Body of pancreas (tissue), 4 donors: ENCODE results near the gene TRAPPC12.

ENCODE experiments used
- CTCF ChIP-seq, 7 experiments: fragments of 450-650 bp in 4 of 7; fragments of 200-600 bp in 3 of 7; sonication (generic) in 3 of 7; IDR thresholded peaks; one replicate each; pipeline ENCODE4 v1.5.1; 2016 to 2019; ENCODE audit warnings: antibody characterized with exemption in 7 of 7
- POLR2A ChIP-seq, 3 donors: fragments of 450-650 bp; IDR thresholded peaks; one replicate each; pipeline ENCODE4 v1.6.1; 2016; ENCODE audit warnings: antibody characterized with exemption in 3 of 3, mild to moderate bottlenecking in 2 of 3

GRCh38 chr2:3354986-3355385, 24.5 kb upstream of the TRAPPC12 start:
- TF ChIP-seq POLR2A (IDR thresholded peaks at IDR 0.05): no peak
- no peak for TF ChIP-seq CTCF (IDR thresholded peaks at IDR 0.05)
